Measurements from ENCODE around the gene FGF14.

The FGF14 gene

DNA sequence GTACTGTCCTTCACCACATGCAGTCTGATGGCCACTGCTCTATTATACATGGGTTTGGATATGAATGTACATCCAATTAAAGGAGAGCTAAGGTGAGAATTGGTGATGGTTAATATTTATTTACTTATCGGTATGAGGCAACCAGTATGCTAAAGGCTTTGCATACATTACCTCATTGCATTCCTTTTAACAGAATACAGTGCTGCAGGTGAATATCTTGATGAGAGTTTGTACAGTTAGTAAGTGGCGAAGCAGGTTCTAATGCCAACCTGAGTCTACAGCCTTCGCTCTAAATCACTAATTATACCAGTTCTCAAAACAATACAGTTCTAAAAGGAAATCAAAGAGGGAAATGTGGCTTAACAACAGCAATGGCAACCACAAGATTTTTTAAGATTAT is 665.3 kb downstream of the FGF14 start:
- TF ChIP-seq GATA3 (IDR thresholded peaks at IDR 0.05; ENCODE audit: low read depth, low read length) (no peak), GATA2 (IDR thresholded peaks at IDR 0.05; ENCODE audit: low read depth, low read length) (no peak)

DNA sequence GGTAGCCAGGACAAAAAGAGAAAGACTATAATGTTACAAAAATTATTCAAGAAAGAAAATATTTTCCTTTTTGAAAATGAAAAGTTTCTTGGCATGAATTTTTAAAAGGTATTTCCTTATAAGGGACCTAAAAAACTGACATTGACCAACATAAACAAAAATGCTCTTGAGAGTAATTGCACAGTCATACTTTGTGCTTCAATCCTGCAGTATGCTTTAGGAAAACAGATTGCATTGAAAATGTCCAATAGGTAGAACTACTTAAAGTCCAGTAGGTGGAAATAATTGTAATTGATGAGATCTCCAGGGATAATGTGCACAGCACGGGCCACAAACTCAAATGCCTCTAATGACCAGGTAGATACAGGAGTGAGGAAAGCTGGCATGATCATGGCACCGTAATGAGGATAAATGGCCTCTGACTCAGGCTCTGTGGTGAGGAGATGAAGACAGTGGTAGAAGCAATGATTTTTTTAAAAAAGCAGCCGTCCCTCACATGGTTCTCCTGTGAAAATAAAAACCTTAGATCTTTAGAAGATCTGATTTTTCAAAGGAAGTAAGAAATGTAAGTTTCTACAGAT is 671.3 kb downstream of the FGF14 start:
- TF ChIP-seq GATA2 (IDR thresholded peaks at IDR 0.05; ENCODE audit: low read depth, low read length) (no peak), GATA3 (IDR thresholded peaks at IDR 0.05; ENCODE audit: low read depth, low read length) (no peak)

DNA sequence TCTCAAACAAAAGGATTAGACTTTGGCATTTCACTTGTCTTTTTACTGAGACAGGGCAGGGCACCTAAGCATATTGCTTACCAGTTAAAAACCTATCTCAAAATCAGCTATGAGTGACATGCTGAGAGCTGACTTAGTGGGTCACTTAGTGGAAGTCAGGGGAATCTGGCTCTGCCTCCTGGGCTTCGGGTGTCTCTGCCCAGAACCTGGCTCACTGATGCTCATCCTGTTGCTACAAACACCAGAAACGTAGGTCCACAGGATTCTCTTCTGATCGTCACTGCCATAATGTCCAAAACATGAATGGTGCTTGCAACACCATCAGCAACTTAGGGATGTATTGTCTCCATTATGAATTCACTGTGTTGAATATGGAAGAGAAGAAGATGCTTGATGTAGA is 673.2 kb downstream of the FGF14 start:
- no peak for TF ChIP-seq GATA2 (IDR thresholded peaks at IDR 0.05; ENCODE audit: low read depth, low read length)
- TF ChIP-seq GATA3 (IDR thresholded peaks at IDR 0.05; ENCODE audit: low read depth, low read length), result no peak

DNA sequence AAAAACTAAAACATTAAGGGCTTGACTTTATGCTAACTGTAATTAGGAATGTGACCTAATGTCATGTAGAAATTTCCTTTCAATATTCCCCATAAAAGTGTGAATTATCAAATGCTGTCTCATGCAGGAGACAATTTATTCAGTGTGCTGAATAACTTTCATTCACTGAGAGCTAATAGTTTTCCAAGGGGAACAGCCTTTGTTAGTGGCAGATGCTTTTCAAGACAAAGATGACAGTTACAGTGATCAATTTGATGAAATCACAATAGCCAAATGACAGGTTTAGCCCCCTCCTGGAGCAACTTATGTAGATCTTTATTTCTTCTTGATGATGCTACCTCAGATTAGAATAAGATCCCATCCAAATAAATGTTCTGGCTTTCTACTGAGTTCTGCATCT is 673.8 kb downstream of the FGF14 start:
- TF ChIP-seq GATA2 (IDR thresholded peaks at IDR 0.05; ENCODE audit: low read depth, low read length), result no peak
- TF ChIP-seq GATA3 (IDR thresholded peaks at IDR 0.05; ENCODE audit: low read depth, low read length), result no peak

DNA sequence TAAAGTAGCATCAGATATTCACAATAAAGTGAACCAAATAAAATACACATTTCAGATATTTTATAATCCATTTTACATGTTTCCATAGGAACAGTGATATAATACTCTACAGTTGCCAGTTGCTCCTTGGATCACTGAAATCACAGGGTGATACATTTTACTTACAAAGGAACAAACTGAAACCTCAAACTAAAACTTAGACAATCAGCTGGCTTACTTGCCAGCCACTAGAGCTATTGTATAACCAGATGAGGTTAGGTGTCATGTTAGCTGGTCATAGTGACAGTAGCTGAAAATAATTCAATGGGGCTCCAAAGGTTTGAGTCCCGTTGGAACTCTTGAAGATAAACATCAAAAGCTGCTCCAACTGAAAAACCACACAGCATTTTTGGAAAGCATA is 674.7 kb downstream of the FGF14 start:
- TF ChIP-seq GATA3 (IDR thresholded peaks at IDR 0.05; ENCODE audit: low read depth, low read length), result no peak
- no peak for TF ChIP-seq GATA2 (IDR thresholded peaks at IDR 0.05; ENCODE audit: low read depth, low read length)

DNA sequence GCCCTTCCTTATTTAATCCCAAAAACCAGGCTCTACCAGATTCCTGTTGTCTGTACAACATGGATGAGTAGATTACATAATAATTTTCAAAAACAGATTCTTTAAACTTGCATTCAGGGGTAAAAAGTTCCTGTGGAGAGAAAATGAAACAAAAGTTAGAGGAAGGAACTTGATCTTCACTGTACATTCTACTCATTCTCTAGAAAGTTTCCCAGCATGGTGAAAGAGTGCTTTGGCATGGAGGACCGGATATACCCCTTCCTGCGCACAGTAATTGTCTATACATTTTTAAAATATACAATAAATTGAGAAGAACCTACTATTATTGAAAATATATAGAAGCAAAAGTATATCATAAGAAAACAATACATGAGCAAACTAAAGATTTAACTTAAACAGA is 675.2 kb downstream of the FGF14 start:
- TF ChIP-seq GATA2 (IDR thresholded peaks at IDR 0.05; ENCODE audit: low read depth, low read length) (no peak), GATA3 (IDR thresholded peaks at IDR 0.05; ENCODE audit: low read depth, low read length) (no peak)

DNA sequence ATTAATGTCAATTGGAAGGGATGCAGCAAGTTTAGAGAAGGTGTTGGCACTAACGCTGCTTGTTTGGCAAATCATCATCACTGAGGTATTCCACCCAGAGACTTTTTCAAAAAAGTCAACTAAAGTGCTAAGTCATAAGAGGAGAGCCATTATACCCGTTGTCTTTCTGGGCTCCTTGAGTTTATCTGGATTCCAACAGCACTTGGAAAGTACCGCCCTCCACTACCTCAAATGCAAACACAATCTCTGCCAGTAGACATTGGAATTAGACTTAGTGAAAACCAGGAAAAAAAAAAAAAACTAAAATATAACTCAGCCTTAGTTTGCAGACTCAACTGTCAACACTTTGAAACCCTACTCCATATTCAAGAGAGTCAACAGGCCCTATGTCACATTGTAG is 683.4 kb downstream of the FGF14 start:
- TF ChIP-seq GATA3 (IDR thresholded peaks at IDR 0.05; ENCODE audit: low read depth, low read length) (no peak), GATA2 (IDR thresholded peaks at IDR 0.05; ENCODE audit: low read depth, low read length) (no peak)

DNA sequence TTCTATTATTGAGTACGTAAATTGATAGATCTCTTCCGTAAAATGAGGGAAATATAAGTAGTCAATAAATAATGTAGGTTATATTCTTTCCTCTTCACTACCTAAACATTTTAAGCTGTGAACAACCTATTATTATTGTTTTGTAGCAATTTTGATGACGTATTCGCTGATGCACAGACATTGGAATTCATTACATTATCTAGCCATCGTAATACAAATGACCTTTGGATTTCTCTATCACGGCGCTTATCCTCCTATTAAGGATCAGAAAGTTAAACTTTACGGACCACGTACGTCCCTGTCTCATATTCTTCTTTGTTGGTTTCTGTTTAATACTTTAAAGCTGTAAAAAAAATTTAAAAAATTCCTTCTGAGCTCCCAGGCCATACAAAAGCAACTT is 684.5 kb downstream of the FGF14 start:
- TF ChIP-seq GATA2 (IDR thresholded peaks at IDR 0.05; ENCODE audit: low read depth, low read length) (no peak), GATA3 (IDR thresholded peaks at IDR 0.05; ENCODE audit: low read depth, low read length) (no peak)

DNA sequence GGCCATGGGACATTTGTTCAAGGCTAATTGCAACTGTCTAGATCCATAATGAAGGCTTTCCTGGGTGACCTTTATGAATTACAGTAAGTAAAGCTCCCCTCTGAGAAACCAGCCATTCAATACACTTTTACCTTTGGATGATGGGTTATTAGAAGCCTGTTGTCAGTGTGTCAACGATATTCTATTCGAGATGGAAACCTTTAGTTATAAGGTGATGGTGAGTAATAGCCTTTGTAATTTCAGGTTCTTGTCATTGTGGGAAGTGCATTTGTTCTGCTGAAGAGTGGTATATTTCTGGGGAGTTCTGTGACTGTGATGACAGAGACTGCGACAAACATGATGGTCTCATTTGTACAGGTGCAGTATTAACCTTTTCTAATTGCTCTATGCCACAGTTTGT is 687.7 kb downstream of the FGF14 start:
- TF ChIP-seq GATA3 (IDR thresholded peaks at IDR 0.05; ENCODE audit: low read depth, low read length) (no peak), GATA2 (IDR thresholded peaks at IDR 0.05; ENCODE audit: low read depth, low read length) (no peak)

DNA sequence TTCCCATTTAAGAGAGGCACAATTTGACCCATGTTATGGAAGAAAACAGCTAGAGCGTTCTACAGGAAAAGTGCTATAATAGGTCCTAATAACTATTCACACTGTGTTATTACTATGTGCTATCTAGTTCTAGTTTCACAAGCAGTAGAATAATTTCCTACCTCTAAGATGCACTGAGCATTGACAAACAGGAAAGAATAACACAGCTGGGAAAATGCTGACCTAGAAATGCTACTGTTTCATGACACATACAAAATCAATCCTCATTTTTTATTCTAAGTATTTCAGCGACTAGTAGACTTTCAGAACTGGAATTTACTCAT is 689.9 kb downstream of the FGF14 start:
- TF ChIP-seq GATA2 (IDR thresholded peaks at IDR 0.05; ENCODE audit: low read depth, low read length) (no peak), GATA3 (IDR thresholded peaks at IDR 0.05; ENCODE audit: low read depth, low read length) (no peak)

DNA sequence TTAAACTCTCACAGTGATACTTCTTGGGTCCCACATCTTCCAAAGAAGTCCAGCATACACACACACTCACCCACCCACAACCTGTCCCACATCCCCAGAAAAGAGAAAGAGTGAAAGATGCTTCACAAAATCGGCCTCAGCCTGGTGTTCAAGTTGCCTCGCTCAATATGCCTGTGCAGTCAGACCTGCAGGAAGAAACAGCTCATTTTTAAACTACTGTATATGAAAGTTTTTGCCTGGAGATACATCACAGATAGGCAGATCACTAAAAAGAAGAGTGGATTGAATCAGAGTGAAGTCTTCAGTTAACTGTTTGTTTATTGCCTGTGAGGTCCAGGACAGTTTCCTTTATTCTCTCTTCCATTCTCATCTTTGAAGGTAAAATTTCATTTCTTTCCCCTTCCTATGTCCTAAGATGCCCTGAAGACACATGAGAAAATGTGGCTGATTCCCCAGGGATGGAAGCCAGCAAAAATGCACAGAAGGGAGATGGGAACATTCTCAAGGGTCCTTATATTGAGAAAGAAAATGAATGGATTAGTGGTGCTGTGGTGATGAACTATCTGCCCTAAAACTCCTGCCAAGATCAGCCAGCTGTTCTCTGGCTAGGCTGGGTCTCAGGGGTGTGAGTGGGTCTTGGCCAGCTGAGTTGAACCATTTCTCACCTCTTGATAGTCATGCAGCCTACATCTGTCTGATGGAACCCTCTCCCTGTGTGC is 690.4 kb downstream of the FGF14 start:
- no peak for TF ChIP-seq GATA2 (IDR thresholded peaks at IDR 0.05; ENCODE audit: low read depth, low read length)
- no peak for TF ChIP-seq GATA3 (IDR thresholded peaks at IDR 0.05; ENCODE audit: low read depth, low read length)

DNA sequence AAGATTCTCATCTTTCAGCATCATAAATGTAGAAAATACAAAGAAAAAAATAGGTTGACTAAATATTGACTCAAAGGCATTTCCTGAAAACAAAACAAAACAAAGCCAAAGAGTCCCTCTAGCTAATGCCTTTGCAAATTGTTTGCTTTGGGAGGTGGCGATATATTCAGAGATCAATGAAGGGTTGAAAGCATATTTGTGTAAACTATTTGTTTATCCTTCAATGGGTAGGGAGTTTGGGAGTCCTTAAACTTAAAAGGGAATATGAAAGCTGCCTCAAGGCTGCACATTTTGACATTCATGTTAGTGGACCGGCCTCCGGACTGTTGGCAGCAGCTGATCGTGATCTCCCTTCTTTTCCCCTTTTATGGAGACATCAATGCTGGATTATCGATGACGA is 691.9 kb downstream of the FGF14 start:
- TF ChIP-seq GATA2 (IDR thresholded peaks at IDR 0.05; ENCODE audit: low read depth, low read length) (no peak), GATA3 (IDR thresholded peaks at IDR 0.05; ENCODE audit: low read depth, low read length) (no peak)

DNA sequence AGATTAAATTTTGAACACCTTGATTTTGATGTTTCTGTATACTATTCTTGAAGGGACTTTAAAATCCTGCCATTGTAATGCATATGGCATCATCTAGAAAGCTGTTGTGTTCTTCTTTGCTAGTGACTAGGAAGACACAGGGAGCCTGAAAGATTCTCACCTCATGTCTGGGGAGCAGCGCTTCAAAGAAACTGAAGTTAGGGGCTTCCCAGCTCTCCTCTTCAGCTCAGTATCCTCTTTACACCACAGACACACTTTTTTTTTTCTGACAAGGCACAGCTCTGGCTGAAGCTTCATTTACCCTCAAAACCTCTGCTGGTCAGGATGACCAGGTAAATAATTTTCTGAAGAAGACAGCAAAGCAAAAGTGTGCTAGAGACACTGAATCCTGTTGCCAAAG is 693.7 kb downstream of the FGF14 start:
- TF ChIP-seq GATA2 (IDR thresholded peaks at IDR 0.05; ENCODE audit: low read depth, low read length) (no peak), GATA3 (IDR thresholded peaks at IDR 0.05; ENCODE audit: low read depth, low read length) (no peak)

DNA sequence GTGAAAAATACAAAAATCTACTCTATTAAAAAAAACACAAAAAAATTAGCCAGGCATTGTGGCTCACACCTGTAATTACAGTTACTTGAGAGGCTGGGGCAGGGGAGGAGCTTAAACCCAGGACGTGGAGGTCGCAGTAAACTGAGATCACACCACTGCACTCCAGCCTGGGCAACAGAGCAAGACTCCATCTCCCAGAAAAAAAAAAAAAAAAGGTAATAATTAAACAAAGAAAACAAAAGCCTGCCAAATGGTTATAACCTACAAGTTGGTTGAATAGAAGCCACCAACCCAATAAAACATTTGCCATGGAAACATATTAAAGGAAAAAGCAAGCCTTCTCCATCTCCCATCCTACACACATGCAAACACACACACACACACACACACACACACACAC is 694.2 kb downstream of the FGF14 start:
- no peak for TF ChIP-seq GATA2 (IDR thresholded peaks at IDR 0.05; ENCODE audit: low read depth, low read length)
- no peak for TF ChIP-seq GATA3 (IDR thresholded peaks at IDR 0.05; ENCODE audit: low read depth, low read length)

DNA sequence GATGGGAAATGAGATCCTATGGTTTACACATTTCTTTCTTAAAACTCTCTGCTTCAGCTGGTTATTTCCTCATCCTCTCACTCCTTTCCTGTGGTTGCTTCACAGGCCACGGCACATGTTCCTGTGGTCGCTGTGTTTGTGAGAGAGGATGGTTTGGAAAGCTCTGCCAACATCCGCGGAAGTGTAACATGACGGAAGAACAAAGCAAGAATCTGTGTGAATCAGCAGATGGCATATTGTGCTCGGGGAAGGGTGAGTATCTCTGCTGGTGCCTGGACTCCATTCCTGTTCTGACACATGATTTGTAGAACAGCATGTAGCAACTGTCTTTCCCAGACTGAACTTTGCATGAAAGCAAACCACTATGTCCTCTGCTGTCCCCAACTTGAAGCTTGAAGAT is 695.2 kb downstream of the FGF14 start:
- TF ChIP-seq GATA2 (IDR thresholded peaks at IDR 0.05; ENCODE audit: low read depth, low read length) (no peak), GATA3 (IDR thresholded peaks at IDR 0.05; ENCODE audit: low read depth, low read length) (no peak)

DNA sequence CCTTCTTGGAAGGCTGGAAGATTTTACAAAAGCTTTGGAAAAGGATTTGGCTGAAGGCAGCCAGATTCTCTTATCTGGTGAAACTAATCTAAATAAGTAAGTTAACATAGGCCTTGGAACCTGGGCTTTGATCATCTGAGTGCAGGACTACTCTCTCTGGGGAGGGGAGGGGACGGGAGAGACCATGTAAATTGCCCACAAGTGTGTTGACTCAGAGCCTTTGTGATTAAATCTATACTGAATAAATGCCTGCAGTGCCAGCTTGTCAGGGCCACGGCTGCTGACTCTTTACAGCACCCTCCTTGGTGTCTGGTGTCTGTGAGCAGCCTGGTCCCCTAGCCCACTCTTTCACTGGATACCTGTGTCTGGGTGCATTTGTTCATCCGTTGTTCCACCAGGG is 698.0 kb downstream of the FGF14 start:
- TF ChIP-seq GATA3 (IDR thresholded peaks at IDR 0.05; ENCODE audit: low read depth, low read length) (no peak), GATA2 (IDR thresholded peaks at IDR 0.05; ENCODE audit: low read depth, low read length) (no peak)
